Lung (tissue), 12 donors: ENCODE measurements around the gene SLC17A3. TPM values are rescaled to one million over a fixed set of nuclear protein-coding genes. Genes with fewer than 3 reads are reported as not detected.

ENCODE experiments used
- ATAC-seq: fragments of 200-7000 bp; cut with Tn5 transposase; one replicate; pipeline ENCODE4 v1.9.1; 2020; ENCODE audit warnings: moderate number of reproducible peaks; ENCODE audit not compliant: insufficient read depth, low FRiP score
- DNase-seq, 3 donors: peaks; one replicate each; pipeline ENCODE4 v3.0.0-alpha.2; 2013 to 2017
- H3K27ac ChIP-seq, 2 donors: one replicate each; pipeline ENCODE4 v1.5.1; 2013; ENCODE audit warnings: mild to moderate bottlenecking in 2 of 2, moderate library complexity in 2 of 2, control low read depth in 1 of 2, inconsistent platforms in 1 of 2, low read depth in 1 of 2, low read length in 1 of 2
- H3K27me3 ChIP-seq, 3 donors: one replicate each; pipeline ENCODE4 v1.5.1; 2013; ENCODE audit warnings: low read length in 2 of 3; ENCODE audit not compliant: control insufficient read depth in 3 of 3, insufficient read depth in 3 of 3
- H3K36me3 ChIP-seq, 4 donors: one replicate each; pipeline ENCODE4 v1.5.1; 2013; ENCODE audit warnings: low read length in 4 of 4, mild to moderate bottlenecking in 1 of 4, moderate library complexity in 1 of 4; ENCODE audit not compliant: control insufficient read depth in 4 of 4, insufficient read depth in 4 of 4
- H3K4me1 ChIP-seq, 5 donors: one replicate each; pipeline ENCODE4 v1.5.1; 2013; ENCODE audit warnings: low read length in 5 of 5, mild to moderate bottlenecking in 2 of 5, moderate library complexity in 1 of 5; ENCODE audit not compliant: control insufficient read depth in 5 of 5, insufficient read depth in 5 of 5
- H3K4me3 ChIP-seq: one replicate; pipeline ENCODE4 v1.5.1; 2013; ENCODE audit warnings: mild to moderate bottlenecking, control low read depth, moderate library complexity
- H3K9ac ChIP-seq, 2 donors: one replicate each; pipeline ENCODE4 v1.5.1; 2013; ENCODE audit warnings: low read length in 2 of 2, control low read depth in 1 of 2; ENCODE audit not compliant: insufficient read depth in 1 of 2
- H3K9me3 ChIP-seq, 4 donors: one replicate each; pipeline ENCODE4 v1.5.1; 2013; ENCODE audit warnings: low read length in 3 of 4, mild to moderate bottlenecking in 1 of 4, moderate library complexity in 1 of 4; ENCODE audit not compliant: control insufficient read depth in 4 of 4, insufficient read depth in 3 of 4
- CTCF ChIP-seq: IDR thresholded peaks from 2 replicates; pipeline ENCODE4 v1.5.1; 2012; ENCODE audit warnings: mild to moderate bottlenecking; ENCODE audit errors: control extremely low read depth, extremely low read depth
- WGBS, 2 donors: extraction: QIAGEN DNeasy Blood & Tissue Kit; methylation state at CpG; one replicate each; pipeline ENCODE4 v1.1.7; 2013; 5-methylcytosine and 5-hydroxymethylcytosine counted together
- polyA plus RNA-seq, 2 donors: library from polyadenylated mRNA; stranded (reverse); fragments of 200-250 nt; gene quantifications; one replicate each; pipeline ENCODE4 v1.2.1, GENCODE V29; 2013
- total RNA-seq, 2 donors: library from RNA; depleted of rRNA in 1 of 2; stranded (reverse); fragments of >200 nt in 1 of 2; gene quantifications; one replicate each; pipeline ENCODE4 v1.2.1, GENCODE V29; 2014 to 2021
- donor health status: control.
- donor health status: control.
- donor health status: Bipolar disorder and iron deficiency.
- donor health status: healthy.
- donor health status: DM: yes; HTN: yes; CAD: no.

SLC17A3 gene
- total and polyA plus RNA-seq, 4 donors = not detected

- no peaks in the 10 kb centered on the region for H3K27me3 ChIP-seq
- H3K9me3 ChIP-seq = no peaks in the 10 kb centered on the region
- ATAC-seq = no peak
- H3K4me3 ChIP-seq = no peak overlapping the region
- no peak overlapping the region for H3K9ac ChIP-seq
- H3K36me3 ChIP-seq = no peaks in the 10 kb centered on the region
- DNase-seq = no peak
- peaks cover 0 to 6% (median 0%) of the 10 kb centered on the region in 5 donors for H3K4me1 ChIP-seq
- no peak overlapping the region for H3K27ac ChIP-seq
- no peak for TF ChIP-seq CTCF
Measured at GRCh38 chr6:25832307-25832662, 41.8 kb downstream of the SLC17A3 start.

DNA sequence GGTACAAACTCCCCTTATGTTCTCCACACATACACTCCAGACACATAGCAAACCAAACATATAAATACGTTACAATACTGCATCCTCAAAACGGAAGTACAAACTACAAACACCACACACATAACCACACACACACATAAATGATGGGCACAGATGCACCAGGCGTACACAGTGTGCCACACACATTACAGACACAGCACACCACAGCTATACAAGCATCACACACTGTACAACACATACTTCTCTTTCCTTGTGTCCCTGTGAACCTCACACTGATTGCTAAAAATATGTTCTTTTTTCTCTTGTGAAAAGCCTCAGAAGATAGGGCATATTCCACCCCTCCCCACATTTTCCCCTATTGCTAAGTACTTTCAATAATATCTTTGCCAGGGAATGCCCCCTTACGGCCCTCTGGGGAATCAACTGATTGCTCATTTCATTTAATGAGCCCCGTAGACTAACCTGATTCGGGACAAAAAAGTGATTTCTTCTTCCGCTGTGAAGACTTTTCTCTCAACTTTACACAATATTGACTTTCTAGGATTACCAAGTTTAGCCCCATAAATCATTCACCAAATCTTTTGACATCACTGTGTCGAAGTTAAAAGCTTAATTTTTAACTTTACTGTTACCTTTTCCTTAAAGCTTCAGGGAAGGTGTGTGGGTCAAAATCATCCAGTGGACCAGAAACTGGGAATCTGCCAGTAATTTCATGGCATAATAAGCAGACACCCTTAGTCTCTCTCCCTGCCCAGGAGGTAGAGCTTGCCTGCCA, 42.3 kb downstream of the SLC17A3 start, which contains the start of gene SLC17A1:
SLC17A1 (minus strand) TSS at position 521 of the 775 bp plus-strand sequence. CDS start 1,495 bp downstream, outside the sequence.
- WGBS, 2 donors = 74 to 82% methylated on average over 8 of the region's 8 CpGs
- Histone ChIP-seq H3K9me3 (no peaks in the 10 kb centered on the region), H3K27ac (no peak within 1 kb of the TSS), H3K4me1 (peaks cover 0 to 6% (median 0%) of the 10 kb centered on the region in 5 donors), H3K4me3 (no peak within 1 kb of the TSS), H3K36me3 (no peaks in the 10 kb centered on the region), H3K27me3 (no peaks in the 10 kb centered on the region), H3K9ac (no peak within 1 kb of the TSS)
- DNase-seq = peak in 1 of 3 donors; percentile 33
- TF ChIP-seq CTCF = no peak
- no peak for ATAC-seq

DNA sequence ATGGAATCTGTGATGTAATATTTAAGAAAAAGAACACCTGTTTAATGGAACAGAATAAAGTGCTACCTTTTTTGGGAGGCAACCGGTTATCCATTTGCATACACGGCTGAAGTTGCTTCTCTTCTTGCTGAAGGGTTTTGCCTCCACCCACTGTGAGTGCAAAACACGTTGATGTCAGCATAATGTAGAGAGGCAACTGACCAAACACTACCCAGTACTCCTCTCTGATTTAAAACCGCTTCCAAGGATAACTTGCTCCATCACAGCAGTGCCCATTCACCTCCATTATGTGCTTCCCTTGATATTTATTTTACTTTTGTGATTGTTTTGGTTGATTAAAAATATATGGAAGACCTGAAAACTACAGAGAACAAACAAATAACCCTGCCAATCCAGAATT, 43.6 kb downstream of the SLC17A3 start:
- H3K4me3 ChIP-seq = no peak overlapping the region
- DNase-seq (no peak), ATAC-seq (no peak)
- H3K9ac ChIP-seq = no peak overlapping the region
- no peaks in the 10 kb centered on the region for H3K27me3 ChIP-seq
- H3K9me3 ChIP-seq = no peaks in the 10 kb centered on the region
- H3K4me1 ChIP-seq = peaks cover 0 to 6% (median 0%) of the 10 kb centered on the region in 5 donors
- no peak overlapping the region for H3K27ac ChIP-seq
- no peak for TF ChIP-seq CTCF
- H3K36me3 ChIP-seq = no peaks in the 10 kb centered on the region
- 80 to 92% methylated on average over 4 of the region's 4 CpGs for WGBS, 2 donors
